Effector memory CD8-positive, alpha-beta T cell (primary cell): Measurements from ENCODE around the gene DCLRE1A.

Source experiments
- ATAC-seq: fragments of 150-1000 bp; cut with Tn5 transposase; replicated peaks from 2 replicates; pipeline ENCODE4 v1.10.0; 2021; ENCODE audit warnings: mild to moderate bottlenecking, moderate library complexity
- DNase-seq, 3 experiments: peaks; one replicate each; pipeline ENCODE4 v3.0.0; 2021
- H3K27ac Mint-ChIP-seq, 2 donors: one replicate each; pipeline ENCODE4 v1.8.0; 2022; ENCODE audit warnings: mild to moderate bottlenecking in 2 of 2, mixed read lengths in 2 of 2, moderate library complexity in 2 of 2
- H3K27me3 Mint-ChIP-seq, 2 donors: one replicate each; pipeline ENCODE4 v1.8.0; 2022; ENCODE audit warnings: mixed read lengths in 2 of 2
- H3K36me3 Mint-ChIP-seq: one replicate; pipeline ENCODE4 v1.8.0; 2022; ENCODE audit warnings: mild to moderate bottlenecking, moderate library complexity, mixed read lengths; ENCODE audit not compliant: insufficient read depth
- H3K4me1 Mint-ChIP-seq, 2 donors: one replicate each; pipeline ENCODE4 v1.8.0; 2022; ENCODE audit warnings: low read depth in 2 of 2, mixed read lengths in 2 of 2
- H3K4me3 Mint-ChIP-seq, 2 donors: one replicate each; pipeline ENCODE4 v1.8.0; 2022; ENCODE audit warnings: mild to moderate bottlenecking in 2 of 2, mixed read lengths in 2 of 2, moderate library complexity in 2 of 2
- H3K9me3 Mint-ChIP-seq, 2 donors: one replicate each; pipeline ENCODE4 v1.8.0; 2022; ENCODE audit warnings: mixed read lengths in 2 of 2

Gene DCLRE1A

DNA sequence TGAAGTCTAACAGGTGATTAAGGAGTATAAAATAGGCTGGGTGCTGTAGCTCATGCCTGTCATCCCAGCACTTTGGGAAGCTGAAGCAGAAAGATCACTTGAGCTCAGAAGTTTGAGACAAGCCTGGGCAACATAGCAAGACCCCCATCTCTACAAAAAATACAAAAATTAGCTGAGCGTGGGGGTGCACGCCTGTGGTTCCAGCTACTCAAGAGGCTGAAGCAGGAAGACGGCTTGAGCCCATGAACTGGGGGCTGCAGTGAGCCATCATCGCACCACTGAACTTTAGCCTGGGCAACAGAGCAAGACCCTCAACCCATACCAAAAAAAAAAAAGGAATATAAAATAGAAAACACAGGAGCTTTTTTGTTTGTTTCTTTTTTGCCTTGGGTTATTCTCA is 47.4 kb downstream of the DCLRE1A start:
- Mint-ChIP-seq H3K27ac (no peak overlapping the region), H3K4me1 (no peaks in the 10 kb centered on the region), H3K27me3 (peaks cover 33 to 51% of the 10 kb centered on the region in 2 donors), H3K4me3 (no peak overlapping the region), H3K36me3 (no peaks in the 10 kb centered on the region), H3K9me3 (no peaks in the 10 kb centered on the region)
- DNase-seq (no peak), ATAC-seq (no peak)

- H3K9me3 Mint-ChIP-seq = no peaks in the 10 kb centered on the region
Observed at GRCh38 chr10:113802997-113803396, 50.9 kb downstream of the DCLRE1A start.

GRCh38 chr10:113801569-113801968 is 52.3 kb downstream of the DCLRE1A start:
- no peaks in the 10 kb centered on the region for H3K4me1 Mint-ChIP-seq
- no peak overlapping the region for H3K4me3 Mint-ChIP-seq
- DNase-seq = no peak
- no peak for ATAC-seq
- no peaks in the 10 kb centered on the region for H3K9me3 Mint-ChIP-seq
- H3K27me3 Mint-ChIP-seq = peaks cover 25 to 30% of the 10 kb centered on the region in 2 donors
- H3K27ac Mint-ChIP-seq = no peak overlapping the region
- no peaks in the 10 kb centered on the region for H3K36me3 Mint-ChIP-seq

More at GRCh38 chr10:113802997-113803396, 50.9 kb downstream of the DCLRE1A start:
- Mint-ChIP-seq H3K27me3 (peaks cover 17 to 27% of the 10 kb centered on the region in 2 donors), H3K27ac (no peak overlapping the region), H3K4me3 (no peak overlapping the region), H3K4me1 (no peaks in the 10 kb centered on the region), H3K36me3 (no peaks in the 10 kb centered on the region)
- no peak for ATAC-seq
- no peak for DNase-seq

DNA sequence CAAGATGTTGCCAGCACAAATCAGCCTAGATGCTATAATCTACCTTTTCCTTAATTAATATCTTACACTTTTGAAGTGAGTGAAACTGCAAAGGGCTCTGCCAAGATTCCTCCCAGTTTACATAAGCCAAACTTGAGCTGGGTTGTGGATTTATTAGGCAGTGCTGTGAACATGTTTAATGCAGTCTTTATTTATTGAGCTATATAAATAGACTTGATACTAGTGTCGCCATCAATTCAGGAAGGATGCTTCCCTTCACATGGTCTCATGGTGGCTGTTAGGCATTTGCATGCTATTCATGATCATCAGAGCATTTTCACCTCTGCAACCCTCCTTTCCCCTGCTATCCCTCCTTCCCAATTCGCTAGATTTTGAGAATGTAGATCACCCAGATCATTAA is 62.2 kb downstream of the DCLRE1A start:
- ATAC-seq = no peak
- Mint-ChIP-seq H3K4me1 (no peaks in the 10 kb centered on the region), H3K27ac (no peak overlapping the region), H3K9me3 (no peaks in the 10 kb centered on the region), H3K27me3 (peaks cover 63 to 77% of the 10 kb centered on the region in 2 donors), H3K36me3 (no peaks in the 10 kb centered on the region), H3K4me3 (no peak overlapping the region)
- no peak for DNase-seq

DNA sequence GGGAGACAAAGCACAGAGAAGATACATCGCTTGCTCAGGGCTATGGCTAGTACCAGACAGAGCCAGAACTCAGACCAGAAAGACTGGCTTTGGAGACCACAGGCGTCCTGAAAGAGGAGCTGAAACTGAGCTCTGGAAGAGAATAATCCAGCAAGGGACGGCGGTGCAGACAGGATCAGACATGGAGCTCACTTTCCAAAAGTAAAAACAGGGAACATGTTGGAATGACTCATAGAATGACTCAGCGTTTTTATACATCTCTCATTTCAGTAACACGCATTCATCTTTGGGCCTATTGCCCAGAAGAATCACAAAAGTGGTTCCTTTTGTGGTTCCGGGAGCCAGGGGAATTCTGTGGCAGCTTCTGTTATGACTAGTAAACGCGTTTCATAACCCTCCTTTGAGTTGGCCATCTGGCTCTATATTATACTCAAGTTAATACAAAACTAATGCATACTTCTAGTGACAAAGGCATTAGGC is 65.2 kb downstream of the DCLRE1A start:
- no peak for DNase-seq

More for the DNA sequence above, 65.2 kb downstream of the DCLRE1A start:
- Mint-ChIP-seq H3K4me1 (no peaks in the 10 kb centered on the region), H3K36me3 (no peaks in the 10 kb centered on the region), H3K27me3 (peaks cover 34 to 46% of the 10 kb centered on the region in 2 donors), H3K4me3 (no peak overlapping the region), H3K9me3 (no peaks in the 10 kb centered on the region), H3K27ac (no peak overlapping the region)
- ATAC-seq = no peak
